GM21447 (cell line): ENCODE measurements around the gene COG8.
"Not testable (repeated sequence)": the region's sequence is repeated elsewhere in the genome, so short reads cannot be mapped to it uniquely, and the experiment has no call there.

ENCODE experiments used
- ATAC-seq: cut with Tn5 transposase; IDR thresholded peaks from one replicate; pipeline ENCODE4 v1.9.1; 2021; ENCODE audit not compliant: unreplicated experiment

The COG8 gene

GRCh38 chr16:69339289-69340094 is at the start of gene COG8, which contains the start of gene NIP7:
TSS of gene COG8 (minus strand) at chr16:69339564. CDS start at chr16:69339552, 12 bp downstream.
TSS of gene NIP7 (plus strand) at chr16:69339772. CDS start at chr16:69339830, 58 bp downstream.
- peak; percentile 93 for ATAC-seq

- no peak for ATAC-seq
These were observed 47.2 kb upstream of the COG8 start for GRCh38 chr16:69386596-69386995.

- no peak for ATAC-seq
These were observed 45.6 kb upstream of the COG8 start for GRCh38 chr16:69384974-69385373.

GRCh38 chr16:69382421-69382820 is 43.1 kb upstream of the COG8 start:
- ATAC-seq = no peak

- ATAC-seq = no peak
These were observed 41.9 kb upstream of the COG8 start for GRCh38 chr16:69381231-69381630.

- ATAC-seq = no peak
These were observed 39.4 kb upstream of the COG8 start for GRCh38 chr16:69378760-69379159.

- no peak for ATAC-seq
These were observed 38.7 kb upstream of the COG8 start for GRCh38 chr16:69378036-69378435.

- ATAC-seq = no peak
These were observed 37.2 kb upstream of the COG8 start for GRCh38 chr16:69376393-69377059.

GRCh38 chr16:69373019-69373418 is 33.7 kb upstream of the COG8 start:
- no peak for ATAC-seq

GRCh38 chr16:69371564-69371963 is 32.2 kb upstream of the COG8 start:
- ATAC-seq = no peak

GRCh38 chr16:69368866-69369265 is 29.5 kb upstream of the COG8 start:
- no peak for ATAC-seq

GRCh38 chr16:69367980-69368379 is 28.6 kb upstream of the COG8 start:
- ATAC-seq = no peak

GRCh38 chr16:69366431-69366830 is 27.1 kb upstream of the COG8 start:
- no peak for ATAC-seq

GRCh38 chr16:69365901-69366300 is 26.5 kb upstream of the COG8 start:
- no peak for ATAC-seq

GRCh38 chr16:69364088-69364487 is 24.7 kb upstream of the COG8 start:
- no peak for ATAC-seq

GRCh38 chr16:69363281-69363717 is 23.9 kb upstream of the COG8 start:
- no peak for ATAC-seq

GRCh38 chr16:69360070-69360469 is 20.7 kb upstream of the COG8 start:
- ATAC-seq = not testable (repeated sequence)

- no peak for ATAC-seq
These were observed 12.1 kb upstream of the COG8 start, which contains the start of gene TMED6 for GRCh38 chr16:69351309-69352027. TSS of gene TMED6 (minus strand) at chr16:69351786. CDS start at chr16:69351753, 33 bp downstream.

- ATAC-seq = no peak
These were observed 11.3 kb upstream of the COG8 start for GRCh38 chr16:69350536-69351133.

GRCh38 chr16:69349536-69349935 is 10.2 kb upstream of the COG8 start:
- no peak for ATAC-seq

- ATAC-seq = no peak
These were observed 8.9 kb upstream of the COG8 start for GRCh38 chr16:69348222-69348621.
